Cardiac septum (tissue), 1 donor: ENCODE results near the gene LYZL4. TPM values are rescaled to one million over a fixed set of nuclear protein-coding genes. Genes with fewer than 3 reads are reported as not detected.

ENCODE experiments used
- DNase-seq: peaks from one replicate; pipeline ENCODE4 v3.0.0-alpha.2; 2020; ENCODE audit warnings: low spot score
- intact Hi-C: fragments of 100-400 bp; cut with DNase I; formaldehyde crosslinking; loops from one replicate; pipeline ENCODE4 v1.14.0; 2022
- total RNA-seq: library from RNA; stranded (reverse); fragmentation: NEBNext Ultra II Directional; extraction: Animal tissue kit (Norgen Biotek cat#: 25700); gene quantifications from one replicate; pipeline ENCODE4 v1.2.1, GENCODE V29; 2021
- donor health status: DM: no; HTN: no; CAD: no.

LYZL4 gene
- total RNA-seq, 1 donor from 2014 or later = not detected

DNA sequence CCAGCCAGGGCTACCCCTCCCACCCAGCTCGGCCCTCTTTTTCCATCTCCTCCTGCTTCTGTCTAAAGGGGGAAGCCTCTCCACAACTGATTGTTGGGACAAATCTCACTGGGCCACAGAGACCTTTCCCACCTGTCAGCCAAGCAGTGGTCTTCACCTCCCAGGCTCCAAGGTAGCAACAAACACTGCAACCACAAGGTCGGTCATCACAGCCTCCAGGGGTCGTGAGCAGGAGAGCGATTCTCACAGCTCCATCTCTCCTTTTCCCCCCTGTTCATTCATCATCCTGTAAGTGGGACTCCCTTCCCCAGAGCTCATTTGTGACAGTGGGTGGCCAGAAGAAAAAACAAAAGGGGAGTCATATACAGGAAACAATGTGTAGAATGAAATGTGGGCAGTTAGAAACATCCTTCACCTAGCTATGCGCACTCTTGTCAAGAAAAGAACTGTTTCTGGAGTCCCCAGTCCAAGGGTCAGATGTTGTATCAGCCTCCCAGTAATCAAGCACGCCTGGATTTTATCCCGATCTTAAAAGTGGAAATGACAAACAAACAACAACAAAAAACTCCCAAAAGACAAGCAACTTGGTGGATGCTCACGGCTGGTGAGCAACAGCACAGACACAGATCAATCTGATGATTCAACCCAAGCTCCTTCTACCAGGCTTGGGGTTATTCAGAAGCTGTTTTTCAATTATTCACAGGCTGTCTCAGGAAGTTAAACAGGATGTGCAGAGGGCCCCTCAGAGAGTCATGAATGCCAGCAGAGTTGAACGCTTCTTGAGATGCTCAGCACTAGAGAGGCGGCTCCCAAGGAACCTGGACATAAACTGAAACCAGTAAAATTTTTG is 22.4 kb downstream of the LYZL4 start:
- no peak for DNase-seq
- intact Hi-C loops = no loop called here

- intact Hi-C loops = no loop called here
- no peak for DNase-seq
Observed at GRCh38 chr3:42381551-42382082, 28.8 kb downstream of the LYZL4 start.

GRCh38 chr3:42377681-42378080 is 32.7 kb downstream of the LYZL4 start:
- intact Hi-C loops = no loop called here
- no peak for DNase-seq

- no peak for DNase-seq
- intact Hi-C loops = no loop called here
Observed at GRCh38 chr3:42376344-42376798, 34.0 kb downstream of the LYZL4 start.

GRCh38 chr3:42375121-42375800 is 35.1 kb downstream of the LYZL4 start:
- intact Hi-C loops = no loop called here
- no peak for DNase-seq

DNA sequence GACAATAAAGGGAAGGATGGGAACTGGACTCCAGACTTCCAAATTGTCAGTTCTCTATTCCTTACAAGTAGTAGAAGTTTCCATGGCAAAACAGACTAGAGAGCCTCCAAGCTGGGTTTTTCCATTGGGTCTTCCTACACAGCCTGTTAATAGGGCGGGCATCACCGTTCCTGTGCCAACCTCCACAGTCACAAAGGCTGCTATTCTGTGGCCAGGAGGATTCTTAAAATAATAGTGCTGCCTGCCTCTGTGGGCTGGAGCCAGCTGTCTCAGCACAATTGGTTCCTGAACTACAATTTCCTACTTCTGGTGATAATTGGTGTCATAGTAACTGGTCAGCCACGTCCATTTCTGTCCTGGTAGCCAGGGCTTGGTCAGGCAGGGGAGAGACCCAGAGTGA is 38.6 kb downstream of the LYZL4 start:
- DNase-seq = no peak

DNA sequence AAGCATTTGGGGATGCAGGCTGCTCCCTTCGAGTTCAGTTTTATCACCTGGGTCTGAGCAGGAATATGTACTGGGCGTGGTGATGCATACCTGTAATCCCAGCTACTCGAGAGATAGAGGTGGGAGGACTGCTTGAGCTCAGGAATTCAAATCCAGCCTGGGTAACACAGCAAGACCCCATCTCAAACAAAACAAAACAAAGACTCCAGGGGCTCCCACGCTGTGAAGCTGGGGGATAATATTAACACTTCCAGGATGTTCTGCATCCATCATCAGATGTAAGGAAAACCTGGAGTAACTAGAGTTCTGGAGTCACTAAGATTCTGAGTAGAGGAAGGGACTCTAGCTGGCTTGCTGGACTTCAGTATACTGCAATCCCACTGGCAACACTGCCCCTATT is 40.6 kb downstream of the LYZL4 start:
- intact Hi-C loops = no loop called here
- no peak for DNase-seq

More for the DNA sequence above, 38.6 kb downstream of the LYZL4 start:
- intact Hi-C loops = no loop called here

DNA sequence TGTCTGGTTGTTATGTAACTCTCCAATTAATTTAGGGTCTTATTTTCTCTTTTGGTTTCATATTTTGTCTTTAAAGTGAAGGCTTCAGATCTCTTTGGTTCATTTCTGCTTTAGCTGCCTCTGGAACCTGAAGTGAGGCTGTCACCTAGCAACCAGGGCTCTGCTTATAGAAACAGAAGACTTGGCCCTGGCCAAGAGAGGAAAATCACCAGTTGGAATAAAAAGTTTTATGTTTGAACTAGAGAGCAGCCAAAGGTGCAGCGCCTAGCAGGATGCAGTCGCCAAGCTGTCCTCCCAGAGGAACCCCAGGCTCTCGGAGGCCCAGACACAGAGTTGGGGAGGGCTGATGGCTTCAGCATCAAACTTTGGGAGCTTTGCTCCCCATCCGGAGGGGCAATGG is 41.1 kb downstream of the LYZL4 start:
- no peak for DNase-seq
- intact Hi-C loops = no loop called here

GRCh38 chr3:42368861-42369260 is 41.5 kb downstream of the LYZL4 start:
- intact Hi-C loops = no loop called here
- DNase-seq = no peak

- DNase-seq = no peak
- intact Hi-C loops = no loop called here
Observed at GRCh38 chr3:42367903-42368302, 42.5 kb downstream of the LYZL4 start.

GRCh38 chr3:42366550-42366949 is 43.9 kb downstream of the LYZL4 start:
- no peak for DNase-seq
- intact Hi-C loops = no loop called here

DNA sequence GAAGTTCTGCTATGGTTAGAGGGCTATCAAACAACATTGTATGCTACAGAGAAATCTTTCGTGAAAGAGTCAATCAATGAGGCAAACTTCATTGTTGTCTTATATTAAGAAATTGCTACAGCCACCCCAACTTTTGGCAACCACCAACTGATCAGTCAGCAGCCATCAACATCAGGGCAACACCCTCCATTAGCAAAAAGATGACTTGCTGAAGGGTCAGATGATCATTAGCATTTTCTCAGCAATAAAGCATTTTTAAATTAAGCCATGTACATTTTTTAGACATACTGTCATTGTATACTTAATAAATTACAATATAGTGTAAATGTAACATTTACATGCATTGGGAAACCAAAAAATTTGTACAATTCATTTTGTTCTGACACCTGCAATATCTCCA is 53.1 kb downstream of the LYZL4 start:
- no peak for DNase-seq
- intact Hi-C loops = no loop called here

GRCh38 chr3:42355612-42356011 is 54.8 kb downstream of the LYZL4 start:
- no peak for DNase-seq

GRCh38 chr3:42353631-42354030 is 56.8 kb downstream of the LYZL4 start:
- DNase-seq = no peak
- intact Hi-C loops = no loop called here

More at GRCh38 chr3:42355612-42356011, 54.8 kb downstream of the LYZL4 start:
- intact Hi-C loops = no loop called here

- intact Hi-C loops = no loop called here
Observed at GRCh38 chr3:42351207-42351606, 59.2 kb downstream of the LYZL4 start.

DNA sequence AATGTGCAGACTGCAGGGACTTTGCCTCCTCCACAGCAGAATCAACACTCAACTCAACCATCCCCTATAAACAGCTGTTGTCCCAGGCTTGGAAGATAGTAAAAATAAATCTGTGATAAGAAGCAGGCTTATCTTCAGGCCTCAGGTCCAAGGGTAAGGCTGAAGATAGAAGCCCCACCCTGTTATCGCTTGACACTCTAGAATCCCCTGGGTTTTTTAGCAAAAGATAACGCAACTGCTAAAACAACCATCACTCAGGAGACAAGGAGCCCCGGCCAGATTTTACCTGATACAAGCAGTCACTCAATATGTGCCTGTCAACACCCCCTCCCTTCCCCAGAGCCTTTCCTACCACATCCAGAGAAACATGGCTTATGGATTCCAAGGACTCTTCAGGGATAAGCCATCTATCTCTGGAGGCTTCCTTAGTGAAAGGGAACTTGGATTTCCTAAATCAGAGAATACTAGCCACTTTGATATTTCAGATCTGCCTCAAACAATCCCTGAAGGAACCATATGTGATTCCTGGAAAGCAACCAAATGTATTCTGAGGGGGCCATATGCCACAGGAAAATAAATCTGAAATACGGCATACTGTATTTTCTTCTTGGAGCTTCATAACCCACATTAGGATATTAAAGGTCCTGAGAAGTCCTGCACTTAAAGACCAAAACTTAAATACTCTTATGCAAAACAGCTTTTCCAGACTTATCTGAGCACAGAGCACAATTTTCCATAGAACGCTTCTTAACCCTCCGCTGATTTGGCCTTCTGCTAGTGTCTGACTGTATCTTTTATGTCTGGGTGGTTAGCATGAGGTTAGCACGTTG is 60.4 kb downstream of the LYZL4 start:
- DNase-seq = no peak

More at GRCh38 chr3:42351207-42351606, 59.2 kb downstream of the LYZL4 start:
- DNase-seq = no peak

DNA sequence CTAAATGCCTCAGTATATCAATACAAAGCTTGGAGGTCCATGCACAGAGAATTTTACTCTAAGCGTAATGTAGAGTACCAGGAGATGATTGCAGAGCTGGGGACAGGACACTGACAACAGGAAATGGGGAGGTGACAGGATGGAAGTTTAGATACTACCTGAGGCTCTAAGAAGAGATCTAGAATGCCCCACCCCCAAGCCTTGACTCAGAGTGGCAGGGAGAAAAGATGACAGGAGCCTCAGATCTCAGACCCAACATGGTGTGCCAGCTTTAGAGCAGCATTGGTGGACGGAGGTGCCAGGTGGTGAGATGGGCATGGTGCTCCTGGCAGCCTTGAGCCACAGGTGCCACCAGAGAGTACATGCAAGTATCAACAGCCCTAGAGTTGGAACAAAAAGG is 62.5 kb downstream of the LYZL4 start:
- intact Hi-C loops = no loop called here
- DNase-seq = no peak

More for the DNA sequence above, 60.4 kb downstream of the LYZL4 start:
- intact Hi-C loops = no loop called here
